NT2/D1 (cell line): ENCODE measurements around the gene YPEL2.

Experiments used
- DNase-seq: peaks from one replicate; pipeline ENCODE4 v3.0.0-alpha.2; 2011; ENCODE audit warnings: low read depth, low spot score
- H3K27me3 ChIP-seq: 2 replicates; pipeline ENCODE4 v1.6.0; 2011; ENCODE audit warnings: mild to moderate bottlenecking; ENCODE audit not compliant: insufficient read length, insufficient read depth
- H3K36me3 ChIP-seq: 2 replicates; pipeline ENCODE4 v1.6.1; 2011; ENCODE audit warnings: mild to moderate bottlenecking, low read length, mixed read lengths; ENCODE audit not compliant: insufficient read depth, insufficient read length
- H3K4me1 ChIP-seq: 2 replicates; pipeline ENCODE4 v1.5.1; 2011; ENCODE audit not compliant: insufficient read depth, insufficient read length
- H3K4me3 ChIP-seq: 2 replicates; pipeline ENCODE4 v1.5.1; 2011; ENCODE audit warnings: low read depth; ENCODE audit not compliant: insufficient read length
- H3K9ac ChIP-seq: 2 replicates; pipeline ENCODE4 v1.6.0; 2011; ENCODE audit warnings: low read depth; ENCODE audit not compliant: insufficient read length
- H3K9me3 ChIP-seq: 2 replicates; pipeline ENCODE4 v1.5.1; 2011; ENCODE audit warnings: mild to moderate bottlenecking, low read length; ENCODE audit not compliant: insufficient read depth
- SUZ12 ChIP-seq: IDR thresholded peaks from 2 replicates; pipeline ENCODE4 v1.6.1; 2011; ENCODE audit not compliant: insufficient read length, insufficient read depth; ENCODE audit errors: extremely low read depth
- YY1 ChIP-seq: IDR thresholded peaks from 2 replicates; pipeline ENCODE4 v1.6.1; 2011; ENCODE audit not compliant: insufficient read length, insufficient read depth
- ZNF274 ChIP-seq: IDR thresholded peaks from 2 replicates; pipeline ENCODE4 v1.6.1; 2011; ENCODE audit warnings: mild to moderate bottlenecking, low read depth, low read length

The YPEL2 gene

DNA sequence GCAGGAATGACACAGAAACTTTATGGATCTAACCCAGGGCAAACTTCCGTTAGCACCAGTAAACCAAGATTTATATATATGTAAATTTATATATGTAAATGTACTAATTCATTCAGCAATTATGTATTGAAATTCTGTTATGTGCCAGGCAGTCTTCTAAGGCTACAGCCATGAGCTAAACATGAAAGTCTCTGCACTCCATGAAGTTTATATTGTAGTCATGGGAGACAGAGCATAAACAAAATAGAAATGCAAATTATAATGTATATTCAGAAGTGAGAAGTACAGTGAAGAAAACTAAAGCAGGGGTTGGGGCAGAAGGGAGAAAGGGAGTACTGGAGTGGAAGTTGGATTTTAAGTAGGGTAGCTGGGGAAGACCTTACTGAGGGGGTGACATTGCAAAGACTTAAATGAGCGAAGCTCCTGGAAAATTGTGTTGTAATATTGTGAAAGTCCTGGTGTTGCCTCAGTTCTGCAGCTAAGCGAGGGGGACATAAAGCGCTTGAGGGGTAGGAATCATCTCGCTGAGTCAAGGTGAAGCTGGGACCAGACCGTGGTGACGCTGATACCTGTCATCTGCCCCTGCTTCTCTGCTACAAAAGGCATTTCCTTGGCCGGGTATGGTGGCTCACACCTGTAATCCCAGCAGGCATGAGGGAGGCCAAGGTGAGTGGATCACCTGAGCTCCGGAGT is 64.8 kb downstream of the YPEL2 start:
- peaks cover 3% of the 10 kb centered on the region for H3K4me1 ChIP-seq
- H3K9me3 ChIP-seq: peaks cover 23% of the 10 kb centered on the region; the same call in 1 of the 2 replicates
- TF ChIP-seq SUZ12 (no peak), ZNF274 (no peak), YY1 (no peak)

DNA sequence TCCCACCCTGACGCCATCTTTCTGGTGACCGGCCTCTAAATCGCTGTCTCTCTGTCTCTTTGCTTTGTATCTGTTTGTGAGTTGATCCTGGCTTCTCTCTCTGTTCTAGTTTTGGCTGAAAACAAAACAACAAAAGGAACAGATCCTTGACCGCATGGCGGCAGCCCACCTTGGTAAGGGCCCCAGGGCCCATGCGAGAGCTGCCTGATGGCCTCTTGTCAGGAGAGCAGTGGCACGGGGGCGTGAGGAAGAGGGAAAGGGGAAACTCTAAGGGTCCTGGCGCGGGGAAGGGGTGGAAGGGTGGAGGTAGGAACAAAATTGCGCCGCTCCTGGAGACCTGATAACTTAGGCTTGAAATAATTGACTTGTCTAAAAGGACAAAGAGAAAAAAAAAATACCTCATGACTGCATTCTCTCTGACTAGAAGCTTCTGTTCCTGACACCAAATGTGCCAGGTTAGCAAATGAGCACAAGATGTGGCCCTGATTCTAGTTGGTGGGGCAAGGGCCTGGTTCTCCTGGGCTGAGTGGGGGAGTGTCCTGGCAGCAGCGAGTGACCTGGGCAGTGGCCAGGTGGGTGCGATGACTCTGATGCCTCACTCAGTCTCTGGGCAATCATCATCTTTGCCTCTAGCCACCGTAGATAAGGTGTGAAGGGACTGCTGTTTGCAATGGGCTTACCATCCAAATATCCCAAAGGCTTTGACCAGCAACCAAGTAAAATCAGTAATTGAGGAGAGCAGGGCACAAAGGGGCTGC is 66.0 kb downstream of the YPEL2 start:
- H3K9me3 ChIP-seq: peaks cover 23% of the 10 kb centered on the region; the same call in 1 of the 2 replicates
- peaks cover 31% of the 10 kb centered on the region for H3K36me3 ChIP-seq
- DNase-seq: no peak
- TF ChIP-seq ZNF274 (no peak), YY1 (no peak), SUZ12 (no peak)
- H3K4me3 ChIP-seq: no peak overlapping the region
- H3K27me3 ChIP-seq: no peaks in the 10 kb centered on the region
- no peak overlapping the region for H3K9ac ChIP-seq
- peaks cover 3% of the 10 kb centered on the region for H3K4me1 ChIP-seq

More for the DNA sequence above, 64.8 kb downstream of the YPEL2 start:
- Histone ChIP-seq H3K36me3 (peaks cover 31% of the 10 kb centered on the region), H3K9ac (no peak overlapping the region), H3K4me3 (no peak overlapping the region), H3K27me3 (no peaks in the 10 kb centered on the region)
- DNase-seq: no peak

DNA sequence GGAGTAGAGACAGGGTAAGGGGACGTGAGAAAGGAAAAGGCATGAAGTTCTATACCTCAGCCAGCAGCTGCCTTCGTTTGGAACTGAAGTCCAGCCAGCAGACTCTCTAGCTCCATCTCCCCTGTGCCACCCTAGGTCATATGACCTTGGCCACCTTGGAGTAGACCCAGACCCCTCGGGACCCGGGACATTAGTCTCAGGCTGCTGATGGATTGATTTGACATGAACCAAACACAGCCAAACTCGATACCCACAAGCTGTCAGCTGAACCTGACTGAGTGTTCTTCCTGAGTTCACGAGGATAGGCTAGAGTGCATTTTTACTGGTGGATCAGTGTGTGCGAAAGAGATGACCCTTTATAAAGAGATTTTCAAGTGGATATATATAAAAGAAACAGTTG is 68.5 kb downstream of the YPEL2 start:
- DNase-seq: no peak
- H3K36me3 ChIP-seq: peaks cover 31% of the 10 kb centered on the region

GRCh38 chr17:59400858-59401257 is 69.4 kb downstream of the YPEL2 start:
- H3K4me1 ChIP-seq: peaks cover 3% of the 10 kb centered on the region
- H3K9me3 ChIP-seq: peaks cover 6% of the 10 kb centered on the region; the same call in 1 of the 2 replicates
- H3K36me3 ChIP-seq: peaks cover 25% of the 10 kb centered on the region
- H3K9ac ChIP-seq: no peak overlapping the region
- no peak for TF ChIP-seq YY1
- no peak for TF ChIP-seq SUZ12
- TF ChIP-seq ZNF274: no peak
- no peaks in the 10 kb centered on the region for H3K27me3 ChIP-seq
- H3K4me3 ChIP-seq: no peak overlapping the region
- DNase-seq: no peak

More for the DNA sequence above, 68.5 kb downstream of the YPEL2 start:
- H3K27me3 ChIP-seq: no peaks in the 10 kb centered on the region
- H3K9me3 ChIP-seq: peaks cover 15% of the 10 kb centered on the region; the same call in 1 of the 2 replicates
- H3K9ac ChIP-seq: no peak overlapping the region
- H3K4me1 ChIP-seq: peaks cover 3% of the 10 kb centered on the region
- no peak for TF ChIP-seq ZNF274
- no peak for TF ChIP-seq YY1
- no peak for TF ChIP-seq SUZ12
- H3K4me3 ChIP-seq: no peak overlapping the region

- Histone ChIP-seq H3K36me3 (peaks cover 24% of the 10 kb centered on the region), H3K9me3 (peaks cover 4% of the 10 kb centered on the region; the same call in 1 of the 2 replicates), H3K9ac (no peak overlapping the region), H3K4me3 (no peak overlapping the region), H3K4me1 (peaks cover 3% of the 10 kb centered on the region), H3K27me3 (no peaks in the 10 kb centered on the region)
- TF ChIP-seq SUZ12 (no peak), ZNF274 (no peak)
- no peak for DNase-seq
Measured at GRCh38 chr17:59401274-59401673, 69.8 kb downstream of the YPEL2 start.

GRCh38 chr17:59401725-59402124 is 70.3 kb downstream of the YPEL2 start:
- no peak for DNase-seq
- H3K36me3 ChIP-seq: peaks cover 20% of the 10 kb centered on the region
- no peak overlapping the region for H3K4me3 ChIP-seq
- TF ChIP-seq YY1 (no peak), ZNF274 (no peak), SUZ12 (no peak)
- H3K4me1 ChIP-seq: peaks cover 3% of the 10 kb centered on the region
- no peaks in the 10 kb centered on the region; the same call in 1 of the 2 replicates for H3K9me3 ChIP-seq
- no peaks in the 10 kb centered on the region for H3K27me3 ChIP-seq
- no peak overlapping the region for H3K9ac ChIP-seq

- Histone ChIP-seq H3K4me3 (no peak overlapping the region), H3K27me3 (no peaks in the 10 kb centered on the region), H3K36me3 (peaks cover 10% of the 10 kb centered on the region), H3K9ac (no peak overlapping the region), H3K9me3 (no peaks in the 10 kb centered on the region), H3K4me1 (peaks cover 3% of the 10 kb centered on the region)
- no peak for TF ChIP-seq YY1
- no peak for TF ChIP-seq ZNF274
- TF ChIP-seq SUZ12: no peak
- DNase-seq: no peak
Measured at GRCh38 chr17:59402760-59403159, 71.3 kb downstream of the YPEL2 start.
